PFSK-1 (cell line): Measurements from ENCODE around the gene A1CF.

ENCODE experiments used
- FOXP2 ChIP-seq: optimal IDR thresholded peaks from 2 replicates; pipeline ENCODE3; 2011; ENCODE audit warnings: borderline replicate concordance, control low read depth, inconsistent platforms; ENCODE audit not compliant: insufficient read depth; ENCODE audit errors: extremely low read length, extremely low read depth
- POLR2AphosphoS5 ChIP-seq: IDR thresholded peaks from 2 replicates; pipeline ENCODE4 v1.6.1; 2012; ENCODE audit warnings: low read depth, mild to moderate bottlenecking, control low read depth, low read length, moderate library complexity
- REST ChIP-seq, 2 experiments: IDR thresholded peaks; 2 replicates each; pipeline versions ENCODE4 v1.6.1 to v1.8.0; 2011 to 2012; ENCODE audit warnings: low read depth in 2 of 2, low read length in 2 of 2, control low read depth in 1 of 2, inconsistent platforms in 1 of 2, mild to moderate bottlenecking in 1 of 2, moderate library complexity in 1 of 2; ENCODE audit not compliant: insufficient read depth in 1 of 2
- SIN3A ChIP-seq: IDR thresholded peaks from 2 replicates; pipeline ENCODE4 v1.6.1; 2012; ENCODE audit warnings: mild to moderate bottlenecking, low read length, moderate library complexity, borderline replicate concordance; ENCODE audit not compliant: insufficient read depth
- TAF1 ChIP-seq: IDR thresholded peaks from 2 replicates; pipeline ENCODE4 v1.6.1; 2012; ENCODE audit warnings: low read length, control low read depth, borderline replicate concordance; ENCODE audit not compliant: insufficient read depth

- TF ChIP-seq REST (IDR thresholded peaks at IDR 0.05; ENCODE audit: insufficient read depth in 1 of 2, low read depth in 2 of 2, low read length in 2 of 2) (no peak), POLR2AphosphoS5 (no peak), SIN3A (no peak), TAF1 (no peak), FOXP2 (no peak)
Measured at GRCh38 chr10:50883629-50884028, 1.8 kb downstream of the A1CF start.
